Hematopoietic multipotent progenitor cell treated with erythropoietin and hydrocortisone succinate and interleukin-3 and kit ligand, for 6 days (in vitro differentiated cells): Measurements from ENCODE around the gene SOBP.

Experiments
- DNase-seq: peaks from one replicate; pipeline ENCODE4 v3.0.0-alpha.2; 2015

Gene SOBP

DNA sequence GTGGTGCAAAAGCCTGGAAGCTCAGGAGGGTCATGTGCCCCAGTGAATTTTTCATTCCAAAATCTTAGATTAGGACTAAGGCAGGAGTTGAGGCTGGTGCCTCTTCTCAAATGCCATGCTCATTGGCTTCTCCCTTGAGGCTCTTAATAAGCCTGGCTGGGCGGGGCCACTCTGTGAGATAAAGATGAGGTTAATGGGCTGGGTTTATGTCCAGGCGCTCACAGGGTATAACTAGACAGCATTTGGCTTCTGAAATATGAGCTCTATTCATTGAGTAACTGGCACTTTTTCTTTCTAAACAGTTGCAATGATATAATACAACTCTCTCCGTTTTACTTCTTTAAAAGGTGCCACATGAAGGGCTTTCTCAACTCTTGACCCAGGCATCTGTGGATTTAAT, 177.9 kb downstream of the SOBP start:
- peak; percentile 79 for DNase-seq

DNA sequence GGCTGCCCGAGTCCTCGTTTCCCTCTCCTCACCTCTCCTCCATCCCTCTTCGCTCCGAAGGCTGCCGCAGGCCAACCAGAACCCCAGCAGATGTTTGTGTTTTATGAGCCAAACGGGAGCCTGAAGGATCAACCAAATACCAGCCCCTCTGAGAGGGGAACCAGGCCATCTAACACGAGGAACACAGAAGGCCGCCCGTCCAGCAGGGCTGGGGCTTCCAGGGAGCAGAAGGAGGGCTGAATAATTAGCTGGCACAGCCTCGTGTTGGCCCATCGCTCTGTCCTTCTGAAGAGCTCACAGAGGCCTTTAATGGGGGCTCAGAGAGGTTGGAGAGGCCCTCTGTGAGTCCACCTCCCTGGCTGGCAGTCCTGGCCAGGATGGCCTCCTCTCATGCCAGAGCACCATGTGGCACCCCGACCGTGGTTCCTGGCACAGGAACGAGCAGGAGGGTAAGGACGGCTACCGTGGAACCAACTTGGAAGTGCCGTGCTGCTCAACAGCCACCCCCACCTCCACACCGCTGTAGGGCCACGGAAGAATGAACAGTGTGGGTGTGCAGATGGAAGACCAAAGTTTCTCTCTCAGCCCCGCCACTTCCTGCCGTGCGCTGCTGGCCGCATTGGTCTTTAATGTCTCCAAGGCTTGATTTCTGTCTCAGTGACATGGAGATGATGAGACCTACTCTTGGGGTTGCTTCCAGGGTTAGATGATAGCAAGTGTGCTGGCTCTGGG, 179.0 kb downstream of the SOBP start:
- DNase-seq, result no peak

DNA sequence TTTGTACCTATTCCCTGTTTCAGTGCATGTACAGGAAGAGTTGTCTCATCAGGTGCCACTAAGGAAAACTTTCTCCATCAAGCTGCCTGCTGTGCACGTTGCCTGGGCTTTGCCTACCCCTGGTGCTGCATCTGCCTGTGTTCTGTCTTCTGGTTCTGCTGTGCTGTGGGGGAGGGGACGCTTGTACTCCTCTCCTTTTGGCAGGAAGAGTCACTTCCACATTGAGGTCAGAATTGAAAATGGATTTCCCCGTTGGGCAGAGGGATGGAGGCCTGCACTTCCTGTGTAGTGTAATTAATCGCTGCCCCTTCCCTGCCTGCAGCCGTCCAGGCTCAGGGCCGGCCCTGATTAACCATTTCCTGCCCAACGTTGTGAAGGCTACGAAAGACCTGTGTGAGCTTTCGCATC, 180.9 kb downstream of the SOBP start:
- peak; percentile 31 for DNase-seq

DNA sequence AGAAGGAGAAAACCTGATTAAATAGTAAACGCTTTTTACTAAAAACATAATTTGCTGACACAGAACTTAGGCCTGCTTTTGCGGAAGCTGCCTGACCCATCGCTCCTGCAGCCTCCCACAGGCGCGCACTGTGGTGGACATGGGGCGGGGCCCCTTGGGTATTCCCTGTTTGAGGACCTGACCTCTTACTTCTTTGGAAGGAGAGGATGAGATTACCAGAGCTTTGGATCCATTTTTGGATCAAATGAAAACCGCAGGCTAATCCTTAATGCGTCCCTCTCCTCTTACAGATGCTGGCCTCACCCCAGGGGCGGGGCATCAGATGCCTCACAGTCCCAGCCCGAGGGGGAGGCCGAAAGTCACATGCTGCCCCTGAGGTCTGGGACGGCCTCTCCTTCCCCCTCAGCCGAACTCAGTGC, 183.2 kb downstream of the SOBP start:
- DNase-seq, result no peak

DNA sequence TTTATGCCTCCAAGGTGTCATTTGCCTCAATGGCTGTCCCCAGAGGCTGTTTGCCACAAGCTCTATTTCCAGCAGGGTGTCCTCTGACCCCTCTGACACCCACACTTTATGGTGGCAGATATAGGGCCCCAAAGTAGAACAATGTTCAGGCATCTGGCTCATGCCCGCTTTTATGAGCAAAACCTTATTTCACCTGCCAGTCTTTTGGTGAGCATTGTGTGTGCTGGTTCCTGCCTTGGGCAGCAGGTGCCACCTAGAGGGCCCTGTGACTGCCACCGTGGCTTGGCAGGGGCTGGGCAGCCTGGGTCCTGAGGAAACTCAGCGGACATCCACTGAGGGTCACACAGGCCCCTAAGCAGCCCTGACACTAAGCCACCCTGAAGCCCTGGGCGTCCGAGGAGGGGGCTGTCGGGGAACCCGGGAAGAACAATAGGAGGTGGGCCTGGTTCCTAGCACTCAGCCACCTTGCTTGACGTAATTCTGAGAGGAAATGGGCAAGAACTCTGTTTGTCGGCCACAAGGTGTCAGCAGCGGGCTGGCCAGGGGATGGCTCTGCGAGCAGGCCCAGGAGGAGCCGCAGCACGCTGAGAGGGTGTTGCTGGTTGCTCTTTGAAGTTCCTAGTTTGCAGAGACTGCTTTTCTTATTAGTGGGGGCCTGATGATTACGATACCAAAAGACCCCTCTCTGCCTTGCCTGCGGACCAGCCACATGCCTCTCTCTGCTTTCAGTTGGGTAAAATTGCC, 185.2 kb downstream of the SOBP start:
- peak; percentile 87 for DNase-seq

DNA sequence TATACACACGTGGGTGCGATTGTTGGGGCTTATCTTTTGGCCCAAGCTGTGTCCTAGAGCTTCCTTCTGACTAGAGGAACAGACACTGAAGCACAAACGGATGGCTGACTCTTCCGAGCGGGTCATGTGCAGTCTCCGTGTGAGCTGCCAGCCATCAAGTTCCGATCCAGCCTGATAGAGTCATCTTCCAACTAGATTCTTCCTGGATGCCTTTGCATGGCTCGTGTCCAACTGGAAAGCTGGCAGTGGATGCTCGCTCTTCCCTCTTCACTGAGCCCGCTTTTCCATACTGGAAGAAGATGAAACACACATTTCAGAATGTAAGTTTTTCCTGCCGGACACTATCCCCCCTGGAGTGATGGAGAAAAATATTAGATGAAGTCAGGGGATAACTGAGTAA, 186.1 kb downstream of the SOBP start:
- no peak for DNase-seq

DNA sequence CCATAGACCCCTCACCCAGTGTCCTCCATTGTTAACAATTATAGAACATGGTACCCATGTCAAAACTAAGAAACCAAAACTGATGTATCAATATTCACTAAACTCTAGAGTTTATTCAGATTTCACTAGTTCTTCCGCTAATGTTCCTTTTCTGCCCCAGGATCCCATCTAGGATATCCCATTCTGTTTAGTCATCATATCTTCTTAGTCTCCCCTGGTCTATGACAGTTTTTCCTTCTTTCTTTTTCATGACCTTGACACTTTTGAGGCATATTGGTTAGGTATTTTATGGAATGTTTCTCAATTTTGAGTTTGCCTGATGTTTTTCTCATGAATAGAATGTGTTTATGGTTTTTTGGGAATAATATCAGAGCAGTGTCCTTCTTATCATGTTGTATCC, 187.5 kb downstream of the SOBP start:
- no peak for DNase-seq

DNA sequence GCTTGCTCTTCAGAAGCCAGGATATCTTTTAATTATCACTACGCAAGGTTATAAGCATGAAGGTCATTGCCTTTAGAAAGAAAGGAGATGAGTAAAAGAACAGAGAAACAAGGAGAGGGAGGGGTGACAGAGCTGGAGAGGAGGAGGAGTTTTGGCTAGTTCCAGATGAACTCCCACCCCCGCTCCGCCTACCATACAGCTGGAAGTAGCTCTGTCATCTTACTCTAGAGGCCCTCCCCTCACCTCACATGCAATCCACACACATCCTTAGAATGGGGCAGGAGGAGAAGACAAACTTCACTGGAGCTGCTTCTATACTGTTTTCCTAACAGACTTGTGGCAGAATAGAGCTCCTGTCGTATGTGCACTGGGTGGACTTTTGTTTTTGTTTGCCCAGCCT, 189.5 kb downstream of the SOBP start:
- DNase-seq, result no peak

DNA sequence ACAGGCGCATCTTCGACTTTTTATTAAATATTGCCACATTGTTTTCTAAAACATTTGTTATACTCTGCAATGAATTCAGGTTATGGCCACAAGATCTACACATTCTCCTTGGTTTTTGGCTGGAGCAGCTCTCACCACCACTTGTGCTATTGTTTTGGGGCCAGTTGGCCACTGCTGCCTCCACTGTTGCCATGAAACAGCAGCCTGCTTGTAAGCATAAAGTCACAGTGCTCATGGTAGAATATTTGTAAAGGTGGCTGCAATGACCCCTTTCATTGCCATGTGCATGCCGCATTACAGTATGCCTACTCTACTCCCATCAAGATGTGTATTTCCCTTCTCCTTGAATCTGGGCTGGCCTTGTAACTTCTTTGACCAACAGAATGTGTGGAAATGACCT, 192.8 kb downstream of the SOBP start:
- no peak for DNase-seq

DNA sequence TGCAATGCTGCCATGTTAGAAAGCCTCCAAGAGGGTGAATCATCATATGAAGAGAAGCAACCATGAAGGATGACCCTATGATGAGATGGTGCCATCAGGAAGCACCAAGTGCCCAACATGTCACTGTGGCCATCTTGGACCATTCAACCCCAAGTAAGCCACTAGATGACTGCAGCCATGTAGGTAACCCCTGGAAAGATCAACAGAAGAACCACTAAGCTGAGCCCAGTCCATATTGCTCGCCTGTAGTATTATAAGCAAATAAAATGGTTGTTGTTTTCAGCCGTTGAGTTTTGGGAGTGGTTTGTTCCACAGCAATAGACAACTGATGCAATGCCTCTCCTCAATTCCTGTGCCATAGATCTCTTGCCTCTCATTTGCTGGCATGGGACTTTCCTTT, 193.3 kb downstream of the SOBP start:
- DNase-seq, result no peak

DNA sequence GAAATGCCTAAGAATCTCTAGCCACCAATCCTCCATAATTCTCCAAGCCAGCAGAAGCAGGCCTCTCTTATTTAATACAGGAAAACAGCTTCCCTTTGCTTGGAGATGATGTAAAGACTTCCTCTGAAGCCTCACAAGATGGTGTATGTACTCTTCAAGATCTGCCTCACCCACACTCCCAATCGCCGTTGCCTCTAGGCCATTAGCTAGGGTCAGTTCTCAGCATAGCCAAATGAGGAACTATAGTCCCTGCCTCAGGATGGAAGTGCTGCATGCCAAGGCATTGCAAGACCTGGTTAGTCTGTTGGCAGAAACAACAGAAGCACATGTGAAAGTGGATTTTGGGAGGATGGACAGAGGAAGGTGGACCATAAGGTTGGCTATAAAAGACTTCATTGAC, 195.1 kb downstream of the SOBP start:
- DNase-seq, result no peak

DNA sequence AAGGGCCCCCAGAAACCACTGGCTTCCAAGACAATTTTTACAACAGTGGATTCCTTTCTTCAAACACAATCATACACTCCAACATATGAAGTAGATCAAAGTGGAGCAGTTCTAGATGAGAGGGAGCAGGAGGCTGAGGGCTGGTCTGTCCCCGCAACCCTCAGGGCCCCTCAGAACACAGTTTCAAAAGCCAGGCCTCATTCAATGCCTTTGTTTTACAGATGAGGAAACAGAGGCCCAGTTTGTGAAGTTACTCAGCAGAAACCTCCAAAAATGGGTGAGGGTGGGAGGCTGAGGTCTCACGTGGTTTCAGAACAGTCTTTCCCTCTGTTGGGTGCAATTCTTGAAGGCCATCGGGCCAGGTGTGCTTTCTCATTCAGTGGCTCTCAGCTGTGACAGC, 199.3 kb downstream of the SOBP start:
- DNase-seq, result no peak

DNA sequence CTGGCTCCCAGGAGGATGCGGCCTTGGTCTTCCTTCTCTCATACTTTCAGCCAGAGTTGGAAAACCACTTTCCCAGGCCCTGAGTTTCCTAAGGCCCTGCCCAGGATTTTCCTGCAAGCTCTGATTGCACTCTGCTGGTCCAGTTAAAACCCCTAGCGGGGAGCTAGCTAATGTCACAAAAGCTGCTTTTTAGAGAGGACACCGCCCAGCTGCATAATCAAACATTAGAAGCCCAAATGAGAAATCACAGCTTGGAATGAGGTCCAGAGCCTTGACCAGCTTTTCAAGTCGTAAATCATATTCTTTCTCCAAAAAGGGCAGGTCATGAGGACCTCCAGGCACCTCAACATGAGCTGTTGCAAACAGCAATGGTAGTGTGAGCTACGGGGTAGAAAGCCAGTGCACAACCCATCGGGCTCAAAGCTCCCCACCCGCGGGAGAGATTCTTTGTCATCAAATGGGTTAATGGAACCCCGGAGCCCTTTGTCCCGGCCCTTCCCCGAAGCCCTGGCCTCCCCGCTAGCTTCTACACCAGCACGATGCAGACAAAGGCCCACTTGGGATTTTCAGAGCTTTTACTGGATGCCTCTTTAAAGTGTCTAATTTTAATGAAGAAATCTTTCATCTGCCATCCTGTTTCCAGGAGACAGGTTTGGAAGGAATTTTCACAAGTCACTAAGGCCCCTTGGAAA, 200.2 kb downstream of the SOBP start:
- no peak for DNase-seq

DNA sequence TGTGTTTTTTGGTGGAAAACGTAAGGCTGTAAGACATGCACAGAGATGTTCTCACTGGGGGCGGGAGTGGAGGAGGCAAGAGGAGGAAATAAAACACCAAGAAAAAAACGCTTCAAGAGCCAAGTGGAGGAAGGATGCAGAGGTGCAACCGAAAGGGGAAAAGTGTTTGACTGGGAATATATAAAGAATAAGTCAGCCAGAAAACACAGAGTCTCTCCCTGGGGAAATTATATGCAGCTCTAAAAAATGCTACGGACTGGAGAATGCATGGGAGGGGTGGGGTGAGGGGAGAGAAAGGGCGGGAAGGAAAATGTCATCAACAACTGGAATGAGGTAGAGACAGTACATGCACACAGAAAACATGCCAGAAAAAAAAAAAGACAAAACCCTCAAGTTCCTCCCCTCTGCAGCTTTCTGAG, 200.7 kb downstream of the SOBP start:
- DNase-seq, result no peak

DNA sequence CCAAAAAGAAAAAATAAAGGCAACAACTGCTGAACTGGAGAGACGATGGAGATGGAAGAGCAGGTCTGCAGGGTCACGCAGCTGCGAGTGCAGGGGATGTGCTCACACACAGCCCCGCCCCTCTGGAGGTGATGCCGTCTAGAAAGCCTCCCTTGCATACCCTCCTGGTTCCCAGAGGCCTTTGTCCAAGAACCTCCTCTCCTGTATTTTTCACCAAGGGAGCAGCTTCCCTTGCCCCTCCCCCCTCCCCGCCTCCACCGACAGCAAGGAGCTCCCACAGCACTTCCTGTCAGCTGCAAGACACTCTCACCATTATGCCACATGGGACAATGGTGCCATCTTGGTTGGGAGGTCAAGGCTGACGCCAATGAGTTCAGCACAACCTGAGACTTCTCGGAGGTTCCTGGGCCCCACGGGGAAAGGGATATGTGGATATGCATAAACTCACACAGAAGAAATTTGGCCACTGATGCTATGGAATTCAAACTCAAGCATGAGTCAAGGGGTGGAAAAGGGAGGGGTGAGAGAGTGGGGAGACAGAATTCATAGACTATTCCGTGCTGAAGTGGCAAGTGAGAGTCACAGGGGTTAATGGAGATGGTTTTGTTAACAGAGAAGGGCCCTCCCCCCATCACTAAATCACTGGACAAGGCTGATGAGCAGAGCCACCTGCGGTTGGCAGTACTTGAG, 201.3 kb downstream of the SOBP start:
- DNase-seq, result no peak

DNA sequence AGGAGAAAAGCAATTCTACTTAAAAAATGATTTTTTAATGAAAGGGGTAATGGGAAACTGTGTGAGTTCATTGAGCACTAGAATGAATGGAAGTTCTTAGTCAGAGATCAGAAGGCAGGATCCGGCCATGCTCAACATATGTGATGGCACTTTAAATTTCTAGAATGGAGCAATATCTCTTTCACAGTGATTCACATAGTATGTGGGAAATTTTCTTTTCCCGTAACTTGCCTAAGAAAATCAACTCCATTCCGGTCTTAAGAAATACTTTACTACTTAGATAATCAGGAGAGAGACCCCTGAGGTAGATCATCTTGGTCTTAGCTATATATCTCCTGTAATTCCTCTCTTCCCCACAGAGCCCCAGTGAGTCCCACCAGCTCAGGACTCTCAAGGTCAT, 202.4 kb downstream of the SOBP start:
- no peak for DNase-seq

DNA sequence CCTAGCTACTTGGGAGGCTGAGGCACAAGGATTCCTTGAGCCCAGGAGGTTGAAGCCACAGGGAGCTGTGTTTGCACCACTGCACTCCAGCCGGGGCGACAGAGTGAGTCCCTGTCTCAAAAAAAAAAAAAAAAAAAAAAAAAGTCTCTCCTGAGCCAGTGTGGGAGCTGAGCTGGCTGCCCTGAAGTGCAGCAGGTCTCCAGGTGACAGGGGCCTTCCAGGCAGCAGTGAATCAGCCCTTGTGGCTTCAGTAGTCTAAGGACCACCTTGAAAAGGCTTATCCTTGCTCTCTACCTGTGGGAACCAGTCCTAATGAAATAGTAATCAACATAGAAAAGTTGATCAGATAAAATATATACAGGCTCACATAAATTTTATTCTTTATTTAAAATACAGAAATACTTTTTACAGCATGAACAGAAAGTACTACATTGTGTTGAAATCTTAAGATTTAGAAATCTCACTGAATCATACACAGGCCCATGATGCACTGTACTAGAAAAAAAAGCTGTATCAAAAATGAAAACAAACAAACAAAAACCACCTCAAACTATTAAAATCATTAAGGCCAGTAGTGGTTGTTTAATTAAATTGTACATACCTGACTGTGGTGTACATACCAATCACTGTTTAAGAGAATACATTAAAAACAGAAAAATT, 205.3 kb downstream of the SOBP start:
- DNase-seq, result no peak

DNA sequence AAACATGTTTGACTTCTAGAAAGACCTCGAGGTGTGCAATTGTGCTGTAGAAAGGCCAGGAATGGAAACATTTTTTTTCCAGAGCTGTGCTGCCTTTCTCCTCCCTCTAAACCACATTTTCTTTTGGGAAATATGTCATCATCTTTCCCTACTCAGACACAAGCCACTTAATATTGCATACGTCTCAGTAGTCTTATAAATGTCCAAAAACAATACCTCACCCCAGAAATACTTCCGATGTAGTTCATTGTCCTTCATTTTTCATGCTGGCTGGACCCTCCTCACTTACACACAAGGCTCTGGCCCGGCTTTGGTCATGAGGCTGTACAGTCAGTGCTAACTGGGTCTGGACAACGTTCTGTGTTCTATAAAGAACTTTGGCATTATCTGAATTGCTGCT, 207.8 kb downstream of the SOBP start:
- DNase-seq, result no peak

DNA sequence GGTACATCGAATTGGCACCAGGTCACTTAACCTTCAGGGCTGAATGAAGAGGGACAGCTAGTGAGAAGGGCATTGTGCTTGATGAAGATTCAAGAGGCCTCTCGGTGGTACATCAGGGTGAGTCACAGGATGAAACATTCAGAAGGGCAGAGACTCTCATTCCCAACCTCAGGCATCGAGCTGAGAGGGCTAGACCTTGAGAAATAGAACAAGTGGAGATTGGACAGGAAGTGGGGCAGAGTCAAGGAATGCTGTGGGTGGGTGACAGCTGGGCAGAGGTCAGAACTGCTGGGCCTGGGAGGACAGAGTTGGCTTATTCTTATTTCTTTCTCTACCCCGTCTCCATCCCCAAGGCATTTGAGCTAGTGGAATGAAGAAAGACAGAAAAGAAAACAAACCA, 208.2 kb downstream of the SOBP start:
- DNase-seq, result no peak

DNA sequence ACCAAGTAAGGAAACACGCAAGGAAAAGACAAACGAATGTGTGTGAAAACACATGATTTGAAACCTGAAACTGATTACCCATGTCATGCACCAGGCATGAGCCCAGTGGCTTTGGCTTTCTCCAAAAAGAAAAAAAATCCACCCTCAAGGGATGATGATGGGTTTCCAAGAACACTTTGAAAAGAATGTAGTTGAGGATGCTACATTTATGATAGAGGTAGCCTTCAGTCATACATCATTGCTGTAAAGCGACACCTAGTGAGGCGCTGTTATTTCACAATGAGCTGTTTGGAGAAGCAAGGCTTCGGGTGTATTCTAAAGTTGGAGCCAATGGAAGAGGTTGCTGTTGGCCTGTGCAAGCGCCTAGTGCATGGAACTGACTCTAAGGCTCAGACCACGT, 209.3 kb downstream of the SOBP start:
- DNase-seq, result no peak

DNA sequence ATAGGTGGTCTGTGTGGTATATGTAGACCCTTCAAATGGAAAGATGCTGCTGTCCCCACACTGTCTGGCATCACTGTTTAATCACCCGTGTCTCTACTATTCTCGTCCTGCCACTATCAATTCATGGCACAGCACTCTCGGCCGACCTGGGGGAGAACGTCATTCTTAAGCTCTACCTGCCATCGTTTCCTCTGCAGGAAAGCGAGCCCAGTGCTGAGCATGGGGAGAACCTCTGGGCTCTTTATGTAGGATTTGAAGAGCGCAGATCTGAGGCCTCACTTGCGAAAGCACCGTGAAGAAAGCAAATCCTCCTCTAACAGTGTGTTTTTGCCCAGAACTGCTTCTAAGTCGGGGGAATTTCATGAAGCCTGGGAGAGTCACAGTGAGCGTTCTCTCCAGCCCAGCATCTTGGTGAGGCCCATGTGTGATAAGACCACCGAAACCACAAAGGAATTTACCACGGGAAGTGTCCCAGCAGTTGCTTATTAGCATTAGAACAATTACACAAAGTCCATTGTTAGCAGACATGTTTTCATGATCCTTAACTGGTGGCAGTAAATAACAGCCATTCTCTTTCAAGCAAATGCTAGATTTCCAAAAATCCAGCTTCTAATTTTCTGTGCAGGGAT, 209.9 kb downstream of the SOBP start:
- DNase-seq, result peak; percentile 13

DNA sequence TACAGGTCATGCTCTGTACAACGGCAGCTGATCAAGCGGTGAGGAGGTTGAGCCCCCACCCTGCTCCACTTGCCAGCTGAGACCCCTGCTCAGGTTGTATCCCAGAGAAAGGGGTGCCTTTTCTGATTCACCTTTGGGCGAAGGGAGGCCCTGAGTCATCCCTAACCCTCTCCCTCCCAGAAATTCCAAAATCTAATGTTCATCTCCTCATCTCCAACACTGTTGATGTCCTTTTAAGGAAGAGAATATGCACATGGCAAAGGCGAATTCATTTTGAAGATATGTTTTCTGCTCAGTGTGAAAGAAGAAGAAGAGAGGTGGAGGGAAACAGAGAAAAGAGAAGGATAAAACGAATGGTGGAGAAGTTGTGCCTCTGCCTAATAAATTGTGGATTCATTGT, 213.7 kb downstream of the SOBP start:
- DNase-seq, result no peak
